HepG2 (cell line): Measurements from ENCODE around the gene ZNF691. TPM values are rescaled to one million over a fixed set of nuclear protein-coding genes. Genes with fewer than 3 reads are reported as not detected.
"Not testable (repeated sequence)": the region's sequence is repeated elsewhere in the genome, so short reads cannot be mapped to it uniquely, and the experiment has no call there.

Source experiments
- ATAC-seq: fragments of 200-7000 bp; cut with Tn5 transposase; 3 replicates; pipeline ENCODE4 v1.9.1; 2020; ENCODE audit warnings: mild to moderate bottlenecking, moderate library complexity
- BruUV-seq: library from RNA; stranded (reverse); fragments of 400-500 nt; replicated peaks from 2 replicates; lab custom pipeline; 2021; lab: Mats Ljungman, UMichigan
- CTCF ChIA-PET: fragments of 300-600 bp; formaldehyde crosslinking; extraction: SDS; loops from one replicate; lab custom pipeline; 2021; ENCODE audit warnings: low total read pairs, inconsistent platforms, low intra/inter-chr PET ratio; lab: Yijun Ruan, JAX
- POLR2A ChIA-PET: fragments of 350-600 bp; sonication (Branson Sonifier 250); formaldehyde crosslinking; loops from one replicate; lab custom pipeline; 2020; ENCODE audit warnings: antibody characterized with exemption, inconsistent platforms; lab: Yijun Ruan, JAX
- DNase-seq: peaks from one replicate; pipeline ENCODE4 v3.0.0-alpha.2; 2015; ENCODE audit warnings: low spot score
- FAIRE-seq: peaks from 3 replicates; lab custom pipeline; 2011; peaks lifted over from hg19 to GRCh38; lab: Jason Lieb, UNC
- H2AFZ ChIP-seq: one replicate; pipeline ENCODE4 v1.6.1; 2011; ENCODE audit warnings: low read length, inconsistent platforms
- H3K27ac ChIP-seq: fragments of 300-600 bp; 3 replicates; pipeline ENCODE4 v1.8.0; 2011; ENCODE audit warnings: mixed run types, mild to moderate bottlenecking, mixed read lengths, low read length, inconsistent platforms; ENCODE audit not compliant: insufficient read depth; ENCODE audit errors: extremely low read length
- H3K27me3 ChIP-seq, 2 experiments: fragments of 200-600 bp in 1 of 2; 2 replicates in 1 of 2; 3 replicates in 1 of 2; pipeline versions ENCODE4 v1.6.0 to v1.8.0; 2011; ENCODE audit warnings: low read length in 2 of 2, mild to moderate bottlenecking in 2 of 2, moderate library complexity in 2 of 2, inconsistent platforms in 1 of 2; ENCODE audit not compliant: insufficient read depth in 2 of 2, control insufficient read depth in 1 of 2
- H3K36me3 ChIP-seq, 2 experiments: fragments of 200-600 bp in 1 of 2; replicated peaks in 1 of 2; 2 replicates in 1 of 2; 3 replicates in 1 of 2; pipeline versions ENCODE4 v1.5.1 to v1.8.0; 2011; ENCODE audit warnings: low read length in 2 of 2, inconsistent platforms in 1 of 2; ENCODE audit not compliant: insufficient read depth in 2 of 2, control insufficient read depth in 1 of 2
- H3K4me1 ChIP-seq: 2 replicates; pipeline ENCODE4 v1.5.1; 2012; ENCODE audit warnings: low read length, inconsistent platforms; ENCODE audit not compliant: insufficient read depth
- H3K4me2 ChIP-seq: 2 replicates; pipeline ENCODE4 v1.6.0; 2011; ENCODE audit warnings: low read depth, low read length, inconsistent platforms
- H3K4me3 ChIP-seq, 3 experiments: fragments of 200-600 bp in 1 of 3; sonication (generic), shearing (Covaris generic) in 1 of 3; replicated peaks in 1 of 3; 2 replicates each; pipeline ENCODE4 v1.5.1; 2011 to 2016; ENCODE audit warnings: low read length in 3 of 3, inconsistent platforms in 2 of 3, low read depth in 2 of 3, mild to moderate bottlenecking in 2 of 3, control low read depth in 1 of 3, mixed read lengths in 1 of 3; ENCODE audit not compliant: insufficient read depth in 1 of 3
- H3K79me2 ChIP-seq: one replicate; pipeline ENCODE4 v1.6.1; 2011; ENCODE audit warnings: low read length, inconsistent platforms; ENCODE audit not compliant: insufficient read depth
- H3K9ac ChIP-seq: 2 replicates; pipeline ENCODE4 v1.6.0; 2011; ENCODE audit warnings: mild to moderate bottlenecking, low read depth, low read length, inconsistent platforms; ENCODE audit not compliant: insufficient read depth
- H3K9me3 ChIP-seq: 2 replicates; pipeline ENCODE4 v1.5.1; 2012; ENCODE audit warnings: mild to moderate bottlenecking, low read length
- H4K20me1 ChIP-seq: 2 replicates; pipeline ENCODE4 v1.6.0; 2011; ENCODE audit warnings: inconsistent platforms, mild to moderate bottlenecking, low read length, moderate library complexity; ENCODE audit not compliant: insufficient read depth
- ESRRA ChIP-seq: sonication (generic); formaldehyde crosslinking; IDR thresholded peaks from 2 replicates; pipeline ENCODE4 v1.5.1; 2020; ENCODE audit warnings: mild to moderate bottlenecking, low read depth, missing genetic modification reagents
- HOXA5 ChIP-seq: sonication (generic); formaldehyde crosslinking; IDR thresholded peaks from 2 replicates; pipeline ENCODE4 v1.4.0; 2020; ENCODE audit warnings: missing genetic modification reagents
- ZNF280D ChIP-seq: sonication (generic); formaldehyde crosslinking; IDR thresholded peaks from 2 replicates; pipeline ENCODE4 v1.5.1; 2020; ENCODE audit warnings: mild to moderate bottlenecking, missing genetic modification reagents
- WGBS: methylation state at CpG from one replicate; pipeline ENCODE4 v1.1.6; 2017; ENCODE audit warnings: low lambda C conversion rate; 5-methylcytosine and 5-hydroxymethylcytosine counted together
- in situ Hi-C: cut with HindIII; loops from 2 replicates; pipeline ENCODE4 v1.10.0; 2017; ENCODE audit warnings: low pct_unique_long_range_greater_than_20kb; ENCODE audit not compliant: extremely low pct_ligation_motif_present
- intact Hi-C: fragments of 100-400 bp; cut with micrococcal nuclease; formaldehyde crosslinking; loops from one replicate; pipeline ENCODE4 v1.10.0; 2022; ENCODE audit not compliant: unreplicated experiment
- polyA plus RNA-seq, 8 experiments: library from polyadenylated mRNA; depleted of rRNA in 3 of 8; stranded (reverse) in 7 of 8; unstranded in 1 of 8; fragments of >200 nt; fragmentation: Illumina TruSeq in 4 of 8; extraction: Trizol in 4 of 8; gene quantifications; 2 replicates each; pipeline versions ENCODE4 v1.2.1 to v1.2.3, GENCODE V29; 2011 to 2016; ENCODE audit warnings: low read depth in 4 of 8, missing spikeins in 1 of 8, mixed read lengths in 1 of 8; ENCODE audit not compliant: insufficient read depth in 1 of 8
- total RNA-seq, 5 experiments: library from RNA; depleted of rRNA; stranded (reverse); fragments of >200 nt; fragmentation: Illumina TruSeq; extraction: Trizol; gene quantifications; 2 replicates each; pipeline ENCODE4 v1.2.3, GENCODE V29; 2016; ENCODE audit warnings: low read depth in 1 of 5

ZNF691 gene
- total and polyA plus RNA-seq, 2 of the 13 experiments (the other 11 are each of a cell fraction or from before 2014, with no cell fraction given): 7.6 to 7.8 TPM

GRCh38 chr1:42807056-42807668 is 39.3 kb upstream of the ZNF691 start (continued):
- TF ChIP-seq ZNF280D (CRISPR knock-in tag): no peak
- no peak for TF ChIP-seq ESRRA (CRISPR knock-in tag)
- TF ChIP-seq HOXA5 (CRISPR knock-in tag): no peak

- H3K4me2 ChIP-seq, H3K27me3 ChIP-seq, ATAC-seq, H3K27ac ChIP-seq, H3K4me3 ChIP-seq, POLR2A ChIA-PET, BruUV-seq, H3K9ac ChIP-seq, DNase-seq, H3K79me2 ChIP-seq, H3K9me3 ChIP-seq, H2AFZ ChIP-seq, H3K36me3 ChIP-seq, FAIRE-seq, CTCF ChIA-PET, in situ Hi-C loops, H4K20me1 ChIP-seq: not testable (repeated sequence)
- 100% methylated on average over 3 of the region's 3 CpGs for WGBS
- peaks cover 24% of the 10 kb centered on the region for H3K4me1 ChIP-seq
- intact Hi-C loops: loop anchor here (5.0 kb wide), 1 partner anchor 48 kb away; the partner anchor contains the start of genes C1orf50 and P3H1
These were observed 31.6 kb upstream of the ZNF691 start for GRCh38 chr1:42814815-42815214.
